Suppressor macrophage treated with lipopolysaccharide for 1 hour (primary cell): ENCODE measurements around the gene NPY1R.

Source experiments
- DNase-seq, 3 donors: peaks; one replicate each; pipeline ENCODE4 v3.0.0-alpha.2; 2020 to 2022

Gene NPY1R

GRCh38 chr4:163332526-163333406, at the start of gene NPY1R:
Gene NPY1R (minus strand): TSS chr4:163332596. CDS start chr4:163326554, 6,042 bp downstream.
- peak; percentile 70 to 73 (median 72) for DNase-seq

GRCh38 chr4:163380703-163381102, 48.3 kb upstream of the NPY1R start:
- peak in 1 of 3 donors; percentile 3 for DNase-seq

GRCh38 chr4:163378661-163379060, 46.3 kb upstream of the NPY1R start:
- no peak for DNase-seq

GRCh38 chr4:163372029-163372428, 39.6 kb upstream of the NPY1R start:
- DNase-seq, result no peak

GRCh38 chr4:163367651-163368050, 35.3 kb upstream of the NPY1R start:
- DNase-seq, result peak in 1 of 3 donors; percentile 5

- no peak for DNase-seq
Measured at GRCh38 chr4:163356104-163356503, 23.7 kb upstream of the NPY1R start.

GRCh38 chr4:163353054-163353453, 20.7 kb upstream of the NPY1R start:
- DNase-seq, result no peak

- no peak for DNase-seq
Measured at GRCh38 chr4:163350672-163351071, 18.3 kb upstream of the NPY1R start.

GRCh38 chr4:163344147-163345125, 12.0 kb upstream of the NPY1R start:
- no peak for DNase-seq

GRCh38 chr4:163343604-163344146, 11.3 kb upstream of the NPY1R start, which contains the start of gene NPY5R:
Gene NPY5R (plus strand): TSS chr4:163343892. CDS start chr4:163350274, 6,382 bp downstream.
- no peak for DNase-seq

GRCh38 chr4:163335384-163335783, 3.0 kb upstream of the NPY1R start:
- DNase-seq, result no peak

GRCh38 chr4:163331629-163332376, 593 bp downstream of the NPY1R start:
- peak in 1 of 3 donors; percentile 6 for DNase-seq

- no peak for DNase-seq
Measured at GRCh38 chr4:163330916-163331628, 1.3 kb downstream of the NPY1R start.

- peak; percentile 8 to 42 (median 30) for DNase-seq
Measured at GRCh38 chr4:163317110-163317509, 15.3 kb downstream of the NPY1R start.

- no peak for DNase-seq
Measured at GRCh38 chr4:163309466-163309865, 22.9 kb downstream of the NPY1R start.

GRCh38 chr4:163303069-163303468, 29.3 kb downstream of the NPY1R start:
- no peak for DNase-seq

GRCh38 chr4:163300445-163300844, 32.0 kb downstream of the NPY1R start:
- no peak for DNase-seq

GRCh38 chr4:163295138-163295537, 37.3 kb downstream of the NPY1R start:
- no peak for DNase-seq

- peak in 1 of 3 donors; percentile 3 for DNase-seq
Measured at GRCh38 chr4:163284304-163284703, 48.1 kb downstream of the NPY1R start.

GRCh38 chr4:163280703-163281519, 51.5 kb downstream of the NPY1R start:
- no peak for DNase-seq

- DNase-seq, result no peak
Measured at GRCh38 chr4:163279713-163280112, 52.7 kb downstream of the NPY1R start.
